Activated T-helper 1 cell treated with anti-CD3 and anti-CD28 coated beads, Interleukin-2, amount 50 U/mL, for 16 hours (primary cell): ENCODE measurements around the gene TRIM67.
"Not testable (repeated sequence)": the region's sequence is repeated elsewhere in the genome, so short reads cannot be mapped to it uniquely, and the experiment has no call there.

ENCODE experiments used
- DNase-seq, 2 donors: peaks; one replicate each; pipeline ENCODE4 v3.0.0-alpha.2; 2020; ENCODE audit warnings: low read depth in 1 of 2, low spot score in 1 of 2

The TRIM67 gene

DNA sequence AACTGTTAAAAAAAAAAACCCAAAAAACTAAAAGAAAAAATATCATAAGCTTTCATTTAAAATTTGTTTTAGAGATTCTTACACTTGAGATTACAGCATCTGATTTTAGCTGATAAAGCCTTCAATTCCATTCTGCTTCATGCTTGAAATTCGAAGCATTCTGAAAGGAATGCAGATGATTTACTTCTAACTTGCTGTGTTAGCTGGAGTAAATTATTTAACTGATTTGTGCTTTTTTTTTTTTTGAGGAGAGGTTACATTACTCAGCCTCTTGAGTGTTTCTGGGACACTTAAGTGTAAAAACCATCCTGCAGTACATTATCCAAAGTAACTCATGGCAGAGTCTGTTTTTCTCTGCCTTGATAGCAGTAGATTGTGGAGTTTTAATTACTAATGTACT, 4.5 kb upstream of the TRIM67 start:
- DNase-seq = no peak

DNA sequence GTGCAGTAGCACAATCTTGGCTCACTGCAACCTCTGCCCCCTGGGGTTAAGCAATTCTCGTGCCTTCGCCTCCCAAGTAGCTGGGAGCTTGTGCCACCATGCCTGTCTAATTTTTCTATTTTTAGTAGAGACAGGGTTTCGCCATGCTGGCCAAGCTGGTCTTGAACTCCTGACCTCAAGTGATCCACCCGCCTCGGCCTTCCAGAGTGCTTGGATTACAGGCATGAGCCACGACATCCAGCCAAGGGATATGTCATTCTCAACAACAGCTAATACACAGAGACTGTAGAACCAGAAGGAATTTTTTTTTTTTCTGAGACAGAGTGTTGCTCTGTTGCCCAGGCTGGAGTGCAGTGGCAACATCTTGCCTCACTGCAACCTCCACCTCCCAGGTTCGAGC, 3.7 kb upstream of the TRIM67 start:
- not testable (repeated sequence) for DNase-seq

DNA sequence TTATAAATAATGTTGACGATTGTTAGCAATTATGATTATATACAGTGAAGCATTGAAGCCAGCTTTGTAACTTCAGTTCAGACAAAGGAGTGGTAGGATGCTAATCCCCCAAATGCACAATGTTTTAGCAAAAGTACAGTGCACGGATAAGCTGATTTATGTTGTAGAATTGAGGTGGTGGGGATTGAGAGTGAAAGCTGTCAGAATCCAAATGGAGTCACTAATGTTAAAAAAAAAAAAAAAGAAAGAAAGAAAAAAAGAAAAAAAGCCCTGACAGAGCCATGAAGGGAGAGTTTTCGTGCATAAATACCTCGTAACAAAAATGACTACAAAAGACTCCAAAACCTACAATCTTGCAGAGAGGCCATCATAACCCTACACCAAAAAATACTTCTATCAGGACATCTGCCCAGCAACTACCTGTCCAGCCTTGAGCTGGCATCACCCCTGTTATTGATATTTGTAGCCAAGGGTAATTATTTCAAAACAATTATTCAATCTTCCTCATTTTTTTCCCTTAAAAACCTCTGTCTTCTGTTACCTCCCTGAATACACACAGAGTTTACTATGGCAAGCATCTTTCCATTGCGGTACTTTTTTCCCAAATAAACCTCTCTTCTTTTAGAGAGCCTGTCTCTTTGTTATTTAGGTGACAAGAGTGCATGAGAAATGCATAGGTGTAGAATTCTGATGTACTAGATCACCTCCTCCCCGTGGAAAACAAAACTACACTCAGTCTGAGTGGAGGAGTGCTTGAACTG, 2.5 kb upstream of the TRIM67 start:
- DNase-seq = no peak

DNA sequence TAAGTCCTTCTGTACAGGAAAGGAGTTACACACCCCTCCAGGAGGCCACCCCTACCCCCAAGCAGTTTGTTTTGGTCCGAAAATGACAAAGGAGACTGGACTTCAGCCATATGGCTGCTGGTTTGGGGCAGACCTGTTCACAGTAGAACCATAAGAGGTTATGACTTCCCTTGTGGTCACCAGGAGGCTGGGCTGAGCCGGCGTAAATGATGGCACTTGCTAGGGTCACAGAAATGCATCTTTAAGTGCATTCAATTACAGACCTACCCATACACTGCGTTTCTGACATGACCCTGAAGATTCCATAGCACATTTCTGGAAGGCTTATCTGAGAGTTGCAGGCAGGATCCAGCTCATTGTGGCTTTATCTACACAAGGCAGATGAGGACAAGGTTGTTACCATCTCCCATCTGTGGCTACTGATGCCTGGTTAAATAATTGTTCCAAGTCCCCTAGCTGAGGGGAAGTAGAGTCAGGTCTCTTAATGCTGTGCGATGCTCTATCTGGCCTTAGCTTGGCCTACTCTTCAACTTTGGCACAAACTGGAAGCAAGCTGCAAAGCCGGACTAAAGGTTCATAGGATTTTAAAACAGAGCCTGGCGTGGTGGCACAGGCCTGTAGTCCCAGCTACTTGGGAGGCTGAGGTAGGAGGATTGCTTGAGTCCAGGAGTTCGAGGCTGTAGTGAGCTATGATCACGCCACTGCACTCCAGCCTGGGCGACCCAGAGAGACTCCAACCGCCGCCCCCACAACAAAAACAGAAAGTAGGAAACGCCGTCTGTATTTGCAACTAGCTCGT, 1.7 kb upstream of the TRIM67 start:
- DNase-seq = no peak

DNA sequence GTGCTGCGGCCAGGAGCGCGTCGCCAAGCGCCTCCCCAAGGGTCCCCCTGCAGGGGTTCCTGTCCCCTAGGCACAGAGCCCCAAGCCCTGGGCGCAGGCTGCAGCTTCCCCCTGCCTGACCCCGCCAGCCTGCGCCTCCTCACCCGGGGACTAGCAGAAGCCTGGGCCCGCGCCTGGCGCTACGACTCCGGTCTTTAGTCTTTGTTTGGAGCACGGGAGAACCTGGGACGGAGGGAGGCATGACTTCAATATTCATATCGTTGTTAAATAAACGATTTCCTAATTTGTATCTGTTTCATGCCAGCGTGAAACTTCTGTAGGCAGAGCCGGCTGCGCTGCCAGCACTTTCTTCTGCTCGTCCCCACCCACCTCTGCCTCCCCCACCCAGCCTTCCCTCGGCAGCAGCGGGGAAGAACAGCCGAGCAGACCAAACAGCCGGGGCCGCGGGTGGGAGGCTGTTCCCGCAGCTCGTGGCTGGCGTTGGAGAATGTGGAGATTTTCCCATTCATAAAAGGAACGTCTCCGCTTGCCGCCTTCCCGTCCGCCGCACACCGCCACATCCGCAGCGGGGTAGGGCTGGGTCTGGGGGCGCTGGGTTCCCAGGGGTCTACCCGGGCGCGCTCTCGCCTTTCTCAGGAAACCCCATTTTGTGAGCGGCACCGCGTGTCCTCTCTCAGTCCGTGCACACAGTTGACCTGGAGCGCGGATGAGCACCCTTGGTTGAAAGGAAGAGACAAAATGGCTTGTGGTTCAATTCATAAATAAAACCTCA, 777 bp upstream of the TRIM67 start:
- no peak for DNase-seq

DNA sequence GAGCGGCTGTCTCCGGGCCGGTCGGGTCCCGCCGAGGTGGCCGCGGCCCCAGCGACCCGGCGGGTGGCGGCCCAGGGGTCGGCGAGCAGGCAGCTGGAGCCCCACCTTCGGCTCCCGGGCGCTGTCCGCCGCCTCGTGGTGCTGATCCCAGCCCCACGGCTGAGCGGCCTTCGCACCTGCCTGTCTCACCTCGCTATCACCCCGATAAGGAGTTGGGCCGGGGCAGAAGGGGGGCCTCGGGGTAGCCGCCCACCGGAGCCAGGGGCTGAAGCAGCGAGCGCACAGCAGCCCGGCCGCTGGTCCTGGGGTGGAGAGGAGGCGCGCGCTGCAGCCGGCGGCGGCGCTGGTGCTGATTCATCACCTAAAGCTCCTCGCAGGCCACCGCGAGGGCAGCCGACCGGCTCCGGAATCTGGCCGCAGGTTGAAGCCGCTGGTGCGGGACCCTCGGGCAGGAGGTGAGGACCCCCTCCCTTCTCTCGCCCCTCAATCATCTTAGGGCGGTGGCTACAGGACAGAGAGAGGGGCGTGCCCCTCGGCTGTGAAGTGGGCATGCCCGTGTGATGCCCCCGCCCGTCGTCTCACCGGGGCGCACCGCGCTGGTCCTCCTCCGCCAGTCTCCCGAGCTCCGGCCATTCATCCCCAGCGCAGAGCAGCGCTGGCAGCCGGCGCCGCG, 575 bp downstream of the TRIM67 start:
- DNase-seq = no peak

DNA sequence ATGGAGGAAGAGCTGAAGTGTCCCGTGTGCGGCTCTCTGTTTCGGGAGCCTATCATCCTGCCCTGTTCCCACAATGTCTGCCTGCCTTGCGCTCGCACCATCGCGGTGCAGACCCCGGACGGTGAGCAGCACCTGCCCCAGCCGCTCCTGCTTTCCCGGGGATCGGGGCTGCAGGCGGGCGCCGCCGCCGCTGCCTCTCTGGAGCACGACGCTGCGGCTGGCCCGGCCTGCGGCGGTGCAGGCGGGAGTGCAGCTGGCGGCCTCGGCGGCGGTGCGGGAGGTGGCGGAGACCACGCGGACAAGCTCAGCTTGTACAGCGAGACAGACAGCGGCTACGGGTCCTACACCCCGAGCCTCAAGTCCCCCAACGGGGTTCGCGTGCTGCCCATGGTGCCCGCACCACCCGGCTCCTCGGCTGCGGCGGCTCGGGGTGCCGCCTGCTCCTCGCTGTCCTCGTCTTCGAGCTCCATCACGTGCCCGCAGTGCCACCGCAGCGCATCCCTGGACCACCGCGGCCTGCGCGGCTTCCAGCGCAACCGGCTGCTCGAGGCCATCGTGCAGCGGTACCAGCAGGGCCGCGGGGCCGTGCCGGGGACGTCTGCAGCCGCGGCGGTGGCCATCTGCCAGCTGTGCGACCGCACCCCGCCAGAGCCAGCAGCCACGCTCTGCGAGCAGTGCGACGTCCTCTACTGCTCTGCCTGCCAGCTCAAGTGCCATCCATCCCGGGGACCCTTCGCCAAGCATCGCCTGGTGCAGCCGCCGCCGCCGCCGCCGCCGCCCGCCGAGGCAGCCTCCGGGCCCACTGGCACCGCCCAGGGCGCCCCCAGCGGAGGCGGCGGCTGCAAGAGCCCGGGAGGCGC, 1.3 kb downstream of the TRIM67 start:
- DNase-seq = no peak

DNA sequence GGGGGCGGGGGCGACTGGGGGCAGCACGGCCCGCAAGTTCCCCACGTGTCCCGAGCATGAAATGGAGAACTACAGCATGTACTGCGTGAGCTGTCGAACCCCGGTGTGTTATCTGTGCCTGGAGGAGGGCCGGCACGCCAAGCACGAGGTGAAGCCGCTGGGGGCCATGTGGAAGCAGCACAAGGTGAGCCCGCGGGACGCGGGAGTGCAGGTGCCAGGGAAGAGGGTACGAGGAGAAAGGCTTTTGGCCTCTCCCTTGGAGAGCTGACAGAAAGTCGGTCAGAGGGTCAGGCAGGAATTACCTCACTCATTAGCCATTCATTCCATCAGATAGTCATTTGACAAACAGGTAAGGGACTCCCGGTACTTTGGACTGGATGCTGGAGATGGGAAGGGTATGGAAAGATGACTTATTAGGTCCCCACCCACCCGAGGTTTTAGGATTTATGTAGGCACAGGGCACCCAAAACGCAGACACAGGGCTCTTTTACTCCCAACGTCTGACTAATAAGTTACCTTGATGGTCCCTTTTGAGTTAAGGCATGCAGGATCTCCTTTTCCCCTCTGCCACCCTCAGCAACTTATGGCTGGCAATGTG, 2.1 kb downstream of the TRIM67 start:
- no peak for DNase-seq

DNA sequence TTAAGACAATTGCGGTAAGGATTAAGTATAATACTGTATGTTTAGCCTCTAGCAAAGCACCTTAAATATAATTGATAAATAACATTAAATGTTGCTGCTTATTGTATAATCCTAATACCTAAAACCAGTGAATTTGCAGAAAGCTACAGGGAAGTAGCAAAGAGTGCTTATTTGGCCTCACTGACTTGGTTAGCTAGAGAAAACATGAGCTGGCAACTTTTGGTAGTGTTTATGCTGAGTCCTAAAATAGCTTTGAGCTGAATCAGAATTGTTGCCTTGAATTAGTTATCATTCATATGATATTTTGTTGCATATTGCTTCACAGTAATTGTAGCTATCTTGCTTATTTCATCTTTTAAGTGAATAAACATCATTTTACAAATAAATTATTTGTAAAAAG, 3.5 kb downstream of the TRIM67 start:
- no peak for DNase-seq

DNA sequence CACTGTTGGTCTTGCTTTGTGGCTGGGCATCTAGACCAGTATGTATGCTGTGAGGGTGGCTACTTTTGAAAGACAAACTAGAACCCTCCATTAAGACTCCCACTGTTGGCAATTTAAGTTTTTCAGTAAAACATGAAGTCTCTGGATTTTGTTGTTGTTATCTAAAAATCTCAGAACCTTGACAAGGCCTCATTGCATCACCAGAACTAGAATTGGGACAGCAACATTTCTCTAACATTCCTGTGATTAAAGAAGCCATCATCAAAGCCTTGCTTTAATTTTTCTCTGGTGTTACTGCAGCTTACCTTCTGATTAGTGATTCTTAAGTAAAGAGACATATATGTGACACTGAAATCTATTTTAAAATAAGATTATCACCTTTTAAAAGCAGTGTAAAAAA, 4.5 kb downstream of the TRIM67 start:
- DNase-seq = no peak

DNA sequence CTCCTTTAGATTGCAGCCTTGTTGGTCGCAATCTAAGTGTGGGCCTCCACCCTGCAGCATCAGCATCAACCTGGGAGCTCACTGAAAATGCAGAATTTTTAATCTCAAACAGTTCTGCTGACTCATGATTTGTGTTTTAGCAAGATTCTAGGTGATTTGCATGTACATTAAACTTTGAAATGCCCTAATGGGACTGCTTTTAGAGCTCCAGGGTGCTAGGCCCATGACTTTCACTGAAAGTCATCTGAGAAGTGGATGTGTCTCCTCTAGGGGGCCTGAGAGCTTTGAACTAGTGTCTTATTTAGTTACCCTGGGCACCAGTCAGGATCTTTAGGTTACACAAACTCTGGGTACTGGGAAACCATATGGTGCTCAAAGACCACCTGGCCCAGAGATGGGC, 9.0 kb downstream of the TRIM67 start:
- no peak for DNase-seq

DNA sequence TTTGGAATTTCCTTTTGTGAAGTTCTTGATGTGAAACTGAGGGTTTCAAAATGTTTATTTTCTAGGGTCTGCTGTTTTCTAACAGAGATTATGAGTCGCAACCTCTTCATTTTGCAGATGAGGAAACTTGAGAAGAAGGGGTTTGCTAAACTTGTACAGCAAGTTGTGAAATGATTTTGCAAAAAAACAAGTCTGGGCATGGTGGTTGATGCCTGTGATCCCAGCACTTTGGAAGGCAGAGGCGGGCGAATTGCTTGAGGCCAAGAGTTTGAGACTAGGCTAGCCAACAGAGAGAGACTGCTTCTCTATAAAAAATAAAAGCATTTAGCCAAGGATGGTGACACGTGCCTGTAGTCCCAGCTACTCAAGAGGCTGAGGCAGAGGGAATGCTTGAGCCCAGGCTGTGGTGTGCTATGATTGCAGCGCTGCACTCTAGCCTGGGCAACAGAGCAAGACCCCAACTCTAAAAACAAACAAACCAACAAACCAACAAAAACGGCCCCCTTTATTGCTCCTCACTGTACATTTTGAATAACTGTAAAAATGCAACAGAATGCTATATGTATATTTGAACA, 9.9 kb downstream of the TRIM67 start:
- no peak for DNase-seq

DNA sequence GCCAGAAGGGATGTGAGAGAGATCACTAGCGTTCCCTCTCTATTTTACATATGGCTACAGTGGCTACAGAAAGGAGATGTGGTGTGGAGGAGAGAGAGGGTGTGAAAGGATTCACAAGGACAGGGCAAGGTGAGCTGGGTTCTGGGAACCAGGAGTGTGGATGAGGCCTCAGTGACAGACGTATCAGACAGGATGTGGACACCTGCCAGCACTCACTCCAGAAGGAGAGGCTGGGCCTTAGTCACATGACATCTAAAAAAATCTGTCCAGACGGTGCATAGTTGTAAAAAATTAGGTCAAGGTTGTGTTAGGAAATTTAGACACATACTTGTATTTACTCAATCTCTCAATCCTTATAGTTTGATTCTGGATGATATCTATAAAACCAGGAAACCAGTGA, 10.6 kb downstream of the TRIM67 start:
- no peak for DNase-seq

DNA sequence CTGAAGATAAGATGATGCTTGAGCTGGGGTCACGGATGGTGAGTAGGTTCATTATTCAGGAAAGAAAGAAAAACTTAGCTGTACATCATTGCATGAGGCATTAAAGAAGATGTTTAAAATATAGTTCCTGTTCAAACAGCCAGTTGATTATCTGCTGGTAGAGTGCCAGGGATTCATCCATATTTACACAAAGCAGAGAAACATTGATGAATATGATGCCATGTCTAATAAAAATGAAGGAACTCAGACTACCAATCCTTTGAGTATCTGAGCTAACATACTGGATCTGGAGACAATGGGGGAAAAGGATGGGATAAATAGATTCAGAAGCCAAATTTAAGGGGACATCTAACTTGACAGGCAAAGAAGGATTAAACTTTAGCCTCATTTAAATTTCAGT, 14.6 kb downstream of the TRIM67 start:
- no peak for DNase-seq

DNA sequence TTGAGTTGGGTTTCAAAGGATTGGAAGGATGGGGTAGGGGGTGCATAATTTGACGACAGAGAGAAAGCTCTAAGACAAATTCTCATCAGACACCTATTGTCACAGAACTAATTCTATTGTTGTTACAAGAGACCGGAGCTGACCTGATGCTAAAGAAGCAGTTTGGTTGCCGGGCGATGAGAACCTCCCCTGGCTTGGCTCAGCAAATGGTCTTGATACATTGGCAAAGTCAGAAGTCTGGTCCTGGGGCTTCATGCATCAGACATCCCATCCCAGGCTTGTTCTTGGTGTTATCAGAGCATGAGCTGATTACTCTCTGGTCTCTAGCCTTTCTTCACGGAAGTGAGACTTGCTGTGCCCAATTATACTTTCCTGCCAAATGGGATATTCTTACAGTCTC, 15.4 kb downstream of the TRIM67 start:
- DNase-seq = no peak

DNA sequence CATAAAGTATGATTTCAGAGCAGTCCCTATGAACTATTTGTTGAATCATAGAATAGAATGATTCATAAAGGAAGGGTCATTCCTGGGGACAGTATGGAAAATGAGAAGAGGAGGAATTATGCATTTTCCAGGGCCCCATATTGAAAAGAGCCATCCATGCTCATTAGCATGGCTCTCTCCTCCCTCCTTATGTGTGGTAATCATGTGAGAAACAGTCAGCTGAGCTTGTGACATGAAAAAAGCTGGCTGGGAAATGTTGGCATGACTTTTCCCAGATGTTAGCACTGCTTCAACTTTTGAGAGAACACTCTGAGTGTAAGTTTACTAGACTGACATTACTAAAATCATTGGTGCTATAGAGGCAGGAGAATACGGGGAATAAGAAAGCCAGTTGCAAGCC, 16.1 kb downstream of the TRIM67 start:
- DNase-seq = no peak

DNA sequence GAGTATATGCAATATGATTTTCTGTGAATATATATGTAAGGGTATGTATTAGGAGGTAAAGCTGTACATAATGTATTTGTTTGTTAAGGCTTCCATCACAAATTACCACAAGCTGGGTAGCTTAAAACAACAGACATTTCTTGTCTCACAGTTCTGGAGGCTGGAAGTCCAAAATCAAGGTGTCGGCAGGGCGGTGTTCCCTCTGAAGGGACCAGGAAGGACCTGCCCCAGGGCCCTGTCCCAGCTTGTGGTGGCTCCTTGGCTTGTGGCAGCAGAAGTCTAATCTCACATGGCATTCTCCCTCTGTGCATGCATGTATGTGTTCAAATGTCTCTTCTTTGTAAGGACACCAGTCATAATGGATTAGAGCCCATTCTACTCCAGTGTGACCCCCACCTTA, 17.1 kb downstream of the TRIM67 start:
- no peak for DNase-seq

DNA sequence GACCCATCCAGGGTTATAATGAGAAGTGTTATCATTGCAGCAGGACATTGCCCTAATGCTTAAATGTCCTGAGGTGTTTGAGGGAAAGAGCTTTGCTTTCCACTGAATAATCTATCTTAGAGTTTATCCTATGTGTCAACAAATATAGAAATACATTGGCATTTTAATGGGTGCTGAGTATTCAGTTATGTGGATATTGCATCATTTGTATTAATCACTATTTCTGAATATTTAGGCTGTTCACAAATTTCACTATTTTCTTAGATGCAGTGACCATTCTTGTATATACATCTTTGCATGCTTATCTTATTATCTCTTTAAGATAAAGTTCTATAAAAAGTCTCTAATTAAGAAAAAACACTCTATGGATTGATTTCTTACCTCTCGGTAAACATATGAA, 18.2 kb downstream of the TRIM67 start:
- DNase-seq = no peak

DNA sequence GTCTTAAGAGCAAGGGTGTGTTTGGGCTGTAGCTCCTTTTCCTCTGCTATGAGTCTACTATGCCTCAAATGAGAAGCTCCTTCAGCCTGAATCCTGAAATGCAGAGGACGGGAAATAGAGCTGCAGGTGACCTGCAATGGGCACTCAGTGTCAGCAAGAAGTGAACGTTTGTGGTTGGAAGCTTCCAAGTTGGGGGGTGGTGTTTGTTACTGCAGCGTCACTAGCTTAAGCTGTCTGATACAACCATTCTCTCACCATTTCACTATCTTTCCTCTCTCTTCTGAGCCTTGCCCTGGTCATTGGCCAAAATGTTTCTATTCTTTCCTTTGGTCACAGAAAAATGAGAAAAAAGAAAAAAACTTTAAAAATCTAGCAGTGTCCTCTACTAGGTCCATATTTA, 19.4 kb downstream of the TRIM67 start:
- no peak for DNase-seq

DNA sequence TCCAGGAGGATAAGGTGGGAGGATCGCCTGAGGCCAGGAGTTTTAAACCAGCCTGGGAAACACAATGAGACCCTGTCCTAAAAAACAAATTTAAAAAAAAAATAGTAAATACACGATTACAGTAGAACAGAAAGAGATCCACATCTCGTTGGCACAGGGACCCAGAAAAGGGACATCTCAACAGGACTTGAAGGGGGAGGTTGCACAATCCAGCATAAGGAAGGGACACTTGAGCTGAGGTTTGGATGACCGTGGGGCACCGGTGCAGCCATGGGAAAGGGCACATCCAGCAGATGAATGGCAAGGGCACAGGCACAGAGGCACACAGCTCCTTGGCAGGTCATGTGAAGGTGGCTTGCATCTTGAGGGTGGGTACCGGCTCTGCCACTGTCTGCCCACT, 20.5 kb downstream of the TRIM67 start:
- DNase-seq = no peak
